HG02884 (cell line): ENCODE data around the gene CROCC2.

Experiments
- ATAC-seq: cut with Tn5 transposase; IDR thresholded peaks from one replicate; pipeline ENCODE4 v1.9.1; 2021; ENCODE audit warnings: mild to moderate bottlenecking, moderate library complexity; ENCODE audit not compliant: unreplicated experiment

CROCC2 gene

DNA sequence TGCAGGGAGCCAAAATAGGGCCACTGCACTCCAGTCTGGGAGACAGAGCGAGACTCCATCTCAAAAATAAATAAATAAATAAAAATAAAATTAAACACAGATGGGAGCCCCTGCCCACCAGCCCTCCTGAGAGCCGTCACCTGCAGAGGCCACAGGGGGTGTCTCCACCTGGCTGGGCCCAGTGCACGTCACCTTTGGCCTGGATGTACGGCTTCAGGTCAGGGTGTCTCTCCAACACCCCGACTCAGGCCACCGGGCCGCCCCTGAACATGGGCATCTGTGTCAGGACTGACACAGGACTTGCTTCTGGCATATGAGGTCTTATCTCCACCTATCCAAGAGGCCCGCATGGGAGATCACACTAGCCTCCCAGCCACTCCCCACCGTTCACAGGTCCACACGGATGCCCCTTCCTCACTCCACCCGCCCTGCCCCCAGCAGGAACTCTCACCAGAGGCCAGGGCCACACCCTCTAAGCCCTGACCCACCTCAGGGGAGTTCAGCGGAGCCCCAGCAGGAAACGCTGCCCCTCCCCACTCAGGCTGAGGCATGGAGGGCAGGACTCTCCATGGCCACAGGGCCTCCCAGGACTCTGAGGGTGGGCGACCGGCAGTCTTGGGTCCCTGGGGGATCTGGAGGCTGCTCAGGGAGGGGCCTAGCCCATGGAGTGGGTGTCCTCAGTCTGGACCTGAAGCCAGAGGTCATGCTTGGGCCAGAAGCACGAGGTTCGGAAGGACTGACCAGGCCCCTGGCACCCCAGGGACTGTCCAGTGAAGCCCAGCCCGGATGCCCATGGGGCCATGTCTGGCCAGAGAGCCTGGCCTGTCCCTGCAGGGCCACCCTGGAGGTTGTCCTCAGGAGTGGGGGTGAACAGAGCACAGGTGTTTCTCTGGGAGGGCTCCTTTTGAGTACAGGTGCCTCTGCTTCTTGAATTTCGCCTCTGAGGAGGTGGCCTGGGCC lies 1.6 kb upstream of the CROCC2 start:
- no peak for ATAC-seq

- ATAC-seq, result no peak
Measured at GRCh38 chr2:240905176-240905781, 857 bp upstream of the CROCC2 start.

- ATAC-seq, result no peak
Measured at GRCh38 chr2:240906911-240907590, 915 bp downstream of the CROCC2 start.

- no peak for ATAC-seq
Measured at GRCh38 chr2:240909216-240909974, 3.3 kb downstream of the CROCC2 start.

DNA sequence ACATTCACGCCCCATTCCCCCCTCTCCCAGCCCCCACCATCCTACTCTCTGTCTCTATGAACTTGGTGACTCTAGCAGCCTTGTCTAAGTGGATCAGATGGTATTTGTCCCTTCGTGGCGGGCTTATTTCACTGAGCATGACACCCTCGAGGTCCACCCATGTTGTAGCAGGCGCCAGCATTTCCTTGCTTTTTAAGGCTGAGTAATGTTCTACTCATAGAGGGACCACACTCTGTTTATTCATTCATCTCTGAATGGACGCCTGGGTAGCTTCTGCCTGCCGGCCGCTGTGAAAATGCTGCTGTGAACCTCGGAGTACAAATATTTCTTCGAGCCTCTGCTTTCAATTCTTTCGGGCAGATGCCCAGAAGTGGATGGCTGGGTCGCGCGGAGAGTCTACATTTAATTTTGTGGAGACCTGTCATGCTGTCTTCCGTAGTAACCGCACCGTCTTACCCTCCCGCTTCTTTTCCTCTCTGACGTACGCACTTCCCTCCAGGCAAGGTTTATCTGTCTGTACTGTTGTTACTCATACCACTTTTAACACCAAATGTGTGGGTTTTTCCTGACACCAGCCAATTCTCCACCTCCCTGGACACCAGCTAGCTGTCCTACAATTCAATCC lies 5.6 kb downstream of the CROCC2 start:
- ATAC-seq, result no peak

- ATAC-seq, result no peak
Measured at GRCh38 chr2:240912878-240913809, 7.0 kb downstream of the CROCC2 start.

GRCh38 chr2:240913810-240914644 lies 7.9 kb downstream of the CROCC2 start:
- ATAC-seq, result no peak

- no peak for ATAC-seq
Measured at GRCh38 chr2:240914645-240915525, 8.7 kb downstream of the CROCC2 start.

DNA sequence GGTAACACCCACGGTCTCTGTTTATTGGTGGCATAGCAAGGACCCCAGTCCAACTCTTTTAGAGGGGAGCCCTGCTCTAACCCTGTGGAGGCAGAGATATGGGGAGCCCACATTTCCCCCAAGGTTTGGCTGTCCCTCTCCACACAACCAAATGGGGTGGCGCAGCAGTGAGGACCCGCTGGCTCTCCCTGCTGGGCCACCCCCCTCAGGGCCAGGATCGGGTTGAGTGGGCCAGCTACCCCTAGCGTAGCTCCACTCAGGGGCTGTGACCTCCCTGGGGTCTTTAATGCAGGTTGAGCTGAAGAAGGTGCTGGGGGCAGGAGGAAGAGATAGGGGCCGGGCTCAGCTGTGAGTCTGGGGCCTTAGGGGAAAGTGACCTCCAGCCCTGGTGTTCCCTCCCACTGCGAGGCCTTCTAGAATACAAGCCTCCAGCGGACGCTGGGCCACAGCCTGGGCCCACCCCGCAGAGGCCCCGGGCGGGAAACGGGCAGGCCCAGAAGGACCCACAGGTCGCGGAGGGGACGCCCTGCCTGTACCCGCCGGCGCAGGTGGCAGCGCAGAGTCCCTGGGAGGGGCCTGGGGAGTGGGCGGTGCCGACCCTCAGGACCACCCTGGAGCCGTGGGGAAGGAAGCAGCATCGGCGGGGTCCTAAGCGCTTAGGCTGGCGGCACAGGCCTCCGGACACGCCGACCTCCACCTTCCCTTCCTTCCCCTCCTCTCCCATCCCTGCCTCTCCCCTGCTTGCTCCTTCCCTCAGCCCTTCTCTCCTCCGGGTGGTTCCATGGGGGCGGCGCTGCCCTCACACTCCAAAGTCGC lies 9.6 kb downstream of the CROCC2 start:
- no peak for ATAC-seq

GRCh38 chr2:240916571-240917008 lies 10.5 kb downstream of the CROCC2 start:
- ATAC-seq, result no peak

GRCh38 chr2:240917009-240917683 lies 11.0 kb downstream of the CROCC2 start:
- no peak for ATAC-seq

DNA sequence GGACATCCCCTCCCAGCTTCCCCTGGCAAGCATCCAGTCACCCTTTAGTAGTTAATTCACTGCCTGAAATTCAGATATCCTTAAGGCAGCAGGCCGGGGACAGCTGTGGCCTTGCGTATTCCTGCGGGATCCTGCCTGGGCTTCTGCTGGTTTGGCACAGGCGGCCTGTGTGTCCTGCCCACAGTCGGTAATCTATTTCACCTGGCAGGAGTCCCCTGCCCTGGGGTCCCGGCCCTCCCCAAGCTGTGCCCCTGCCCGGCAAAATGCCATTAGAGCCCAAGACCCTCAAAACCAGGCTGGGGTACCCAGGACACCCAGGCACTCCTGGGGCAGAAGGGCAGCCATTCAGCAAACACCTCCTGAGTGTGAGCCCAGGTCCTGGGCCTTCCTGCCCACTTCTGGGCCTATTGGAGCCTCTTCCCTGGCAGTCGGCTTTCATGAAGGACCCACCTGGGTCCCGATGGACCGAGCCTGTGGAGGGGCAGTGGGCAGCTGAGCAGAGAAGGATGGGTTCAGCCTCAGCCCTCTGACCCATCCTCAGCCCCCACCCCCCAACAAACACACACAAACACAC lies 11.6 kb downstream of the CROCC2 start:
- no peak for ATAC-seq

DNA sequence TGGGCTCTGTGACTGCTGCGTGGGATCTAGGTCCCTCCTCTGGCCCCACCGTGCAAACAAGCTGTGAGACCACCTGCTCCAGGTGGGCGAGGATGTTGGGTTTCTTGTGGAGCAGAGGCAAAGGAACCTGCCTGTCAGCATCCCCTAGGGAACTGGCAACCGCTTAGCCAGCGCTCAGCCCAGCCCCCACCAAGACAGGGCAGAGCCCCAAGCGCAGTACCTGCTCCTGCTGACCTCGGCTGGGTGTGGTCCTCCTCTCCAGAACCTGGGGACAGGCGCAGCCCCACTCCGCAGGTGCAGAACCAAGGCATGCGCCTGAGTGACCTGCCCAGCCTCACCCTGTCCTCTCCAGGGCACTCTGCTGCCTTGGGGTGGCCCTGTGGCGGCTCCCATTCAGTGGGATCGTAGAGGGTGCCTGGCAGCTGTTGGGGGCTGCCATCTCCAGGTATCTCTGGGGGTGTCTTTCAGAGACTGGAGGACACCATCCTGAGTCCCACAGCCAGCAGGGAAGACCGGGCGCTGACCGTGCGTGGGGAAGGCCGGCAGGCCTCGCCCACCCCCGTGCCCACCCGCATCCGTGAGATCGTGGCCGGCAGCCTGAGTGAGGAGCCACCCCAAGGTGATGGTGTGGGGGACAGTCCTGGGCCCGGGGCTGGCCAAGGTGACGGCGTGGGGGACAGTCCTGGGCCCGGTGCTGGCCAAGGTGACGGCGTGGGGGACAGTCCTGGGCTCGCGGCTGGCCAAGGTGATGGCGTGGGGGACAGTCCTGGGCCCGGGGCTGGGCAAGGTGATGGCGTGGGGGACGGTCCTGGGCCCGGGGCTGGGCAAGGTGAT lies 12.3 kb downstream of the CROCC2 start:
- no peak for ATAC-seq

- ATAC-seq, result no peak
Measured at GRCh38 chr2:240919161-240919781, 13.1 kb downstream of the CROCC2 start.
